ENCODE data around the gene NOX1.

NOX1 gene

DNA sequence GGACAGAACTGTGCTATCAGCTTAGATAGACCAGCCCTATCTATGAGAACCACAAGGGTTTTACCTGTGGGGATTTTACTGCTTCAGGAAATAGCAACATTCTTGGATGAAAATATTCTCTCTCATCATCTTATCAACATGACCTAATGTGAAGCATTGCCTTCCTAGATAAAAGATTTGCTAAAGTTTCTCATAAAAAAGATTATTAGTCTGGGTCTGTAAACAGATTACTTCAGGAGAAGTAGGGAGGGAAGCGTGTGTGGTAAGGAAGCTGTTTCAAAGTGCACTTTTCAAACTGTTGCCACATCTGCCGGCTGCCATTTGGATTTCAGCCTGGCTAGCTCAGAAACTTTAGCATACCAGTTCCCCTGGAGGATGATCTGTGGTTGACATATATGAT is at the start of gene NOX1:
NOX1 (minus strand) TSS at position 35 of the 400 bp plus-strand sequence. CDS start 220 bp downstream, outside the sequence.
- no peak for DNase-seq (ENCODE audit: low read depth in 2 of 2, low spot score in 1 of 2)

DNA sequence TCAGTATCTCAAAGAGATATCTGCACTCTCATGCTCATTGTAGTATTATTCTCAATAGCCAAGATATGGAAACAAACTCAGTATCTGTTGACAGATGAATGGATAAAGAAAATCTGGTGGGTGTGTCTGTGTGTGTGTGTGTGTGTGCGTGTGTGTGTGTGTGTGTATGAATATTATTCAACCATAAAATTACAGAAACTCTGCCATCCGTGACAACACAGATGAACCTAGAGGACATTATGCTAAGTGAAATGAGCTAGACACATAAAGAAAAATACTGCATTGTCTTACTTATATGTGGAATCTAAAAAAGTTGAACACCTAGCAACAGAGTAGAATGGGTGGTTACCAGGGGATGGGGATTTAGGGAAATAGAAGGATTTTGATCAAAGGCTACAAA is 41.4 kb upstream of the NOX1 start:
- no peak for DNase-seq (ENCODE audit: low read depth in 2 of 2, low spot score in 1 of 2)

DNA sequence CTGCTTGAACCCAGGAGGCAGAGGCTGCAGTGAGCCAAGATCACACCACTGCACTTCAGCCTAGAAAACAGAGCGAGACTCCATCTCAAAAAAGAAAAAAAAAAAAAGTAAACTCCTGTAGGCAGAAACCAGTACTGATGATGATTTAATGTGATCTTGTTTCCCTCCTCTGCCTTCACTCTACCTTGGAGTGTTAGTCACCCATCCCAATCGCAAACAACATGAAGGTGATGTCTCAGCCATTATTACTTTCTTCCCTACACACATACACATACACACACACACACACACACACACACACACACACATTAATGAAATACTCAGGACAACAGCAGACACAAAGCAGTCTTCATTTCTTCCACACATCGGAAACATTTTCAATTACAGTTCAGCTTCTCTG is 39.0 kb upstream of the NOX1 start:
- no peak for DNase-seq (ENCODE audit: low read depth in 2 of 2, low spot score in 1 of 2)

DNA sequence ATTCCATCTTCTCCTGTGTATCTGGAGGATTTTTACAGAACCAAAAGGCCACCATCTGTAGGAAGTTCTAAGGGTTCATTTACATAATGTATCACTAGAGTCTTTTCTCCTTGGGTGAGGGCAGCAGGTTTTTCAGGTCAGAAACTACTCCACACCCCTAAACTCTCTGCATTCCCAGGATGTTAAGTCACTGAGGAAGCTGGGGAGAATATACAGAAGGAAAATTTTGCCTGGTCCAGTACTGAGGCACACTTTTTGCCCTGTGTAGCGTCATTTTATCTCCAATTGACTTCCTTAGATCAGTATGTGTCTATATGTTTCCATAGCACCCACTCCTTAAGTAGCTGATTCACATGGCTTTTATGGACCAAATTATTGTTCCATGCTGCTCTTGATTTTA is 37.6 kb upstream of the NOX1 start:
- DNase-seq (ENCODE audit: low read depth in 2 of 2, low spot score in 1 of 2), result no peak

DNA sequence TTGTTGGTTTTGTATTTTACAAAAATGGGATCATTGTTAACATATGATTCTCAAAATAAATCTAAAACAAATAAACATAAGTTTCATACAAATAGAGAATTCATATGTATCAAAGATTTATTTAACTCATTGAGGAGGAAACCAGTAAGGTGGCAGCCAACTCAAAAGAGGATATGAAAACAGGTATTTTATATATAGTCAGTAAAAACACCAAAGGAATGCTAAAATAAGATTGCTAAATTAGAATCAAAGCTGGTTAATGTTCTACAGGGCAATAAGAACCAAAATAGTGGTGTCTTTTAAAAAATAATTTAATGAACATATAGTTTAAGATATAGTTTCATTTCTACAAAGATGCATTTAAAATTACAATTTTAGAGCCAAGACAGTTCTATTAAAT is 31.5 kb upstream of the NOX1 start:
- DNase-seq (ENCODE audit: low read depth in 2 of 2, low spot score in 1 of 2), result no peak

DNA sequence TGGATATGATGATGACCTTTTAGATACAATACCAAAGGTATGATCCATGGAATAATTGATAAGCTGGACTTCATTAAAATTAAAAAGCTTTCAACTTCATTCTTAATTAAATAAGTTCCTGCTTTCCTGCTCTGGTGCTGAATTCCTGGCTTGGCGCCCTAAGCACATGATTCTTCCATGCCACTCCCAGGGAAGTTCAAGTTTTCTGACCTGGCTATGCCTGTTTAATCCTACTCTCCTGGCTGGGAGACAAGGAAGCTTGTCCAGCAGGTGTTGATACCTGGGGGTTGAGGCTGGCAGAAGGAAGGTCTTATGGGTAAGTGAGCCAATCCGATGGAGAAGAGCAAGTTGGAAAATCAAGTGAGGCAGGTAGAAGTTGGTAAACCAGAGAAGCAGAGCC is 30.3 kb upstream of the NOX1 start:
- no peak for DNase-seq (ENCODE audit: low read depth in 2 of 2, low spot score in 1 of 2)

DNA sequence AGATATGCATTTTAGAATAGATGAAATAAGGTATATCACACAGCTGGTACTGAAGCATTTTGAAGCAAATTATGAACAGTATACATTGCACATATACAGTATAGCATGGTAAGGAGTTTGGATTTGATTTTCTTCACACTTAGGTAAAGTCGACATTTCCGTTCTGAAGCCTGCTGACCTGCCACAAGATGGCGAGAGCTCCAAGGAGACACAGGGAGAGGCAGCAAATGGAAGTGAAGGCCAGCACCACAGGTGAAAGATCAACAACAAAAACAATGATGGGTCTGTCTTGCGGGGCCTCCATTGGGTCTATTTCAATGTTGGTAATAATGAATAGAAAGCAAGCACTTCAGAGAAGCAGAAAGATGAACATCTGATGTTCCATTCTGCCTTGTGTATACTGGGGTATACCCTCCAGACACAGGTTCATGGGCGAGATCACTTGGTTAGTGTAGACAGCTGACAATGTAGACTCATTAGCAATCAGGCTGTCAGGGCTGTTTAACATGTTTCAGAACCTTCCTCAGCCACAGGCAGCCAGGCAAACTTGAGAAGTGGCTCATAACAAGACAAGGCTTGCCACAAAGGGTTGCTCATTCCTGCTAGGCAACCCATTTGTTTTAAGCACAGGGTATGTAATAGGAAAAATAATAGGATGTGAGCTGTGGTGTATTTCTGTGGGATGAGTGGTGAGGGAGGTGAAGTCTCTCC is 21.4 kb upstream of the NOX1 start:
- no peak for DNase-seq (ENCODE audit: low read depth in 2 of 2, low spot score in 1 of 2)

DNA sequence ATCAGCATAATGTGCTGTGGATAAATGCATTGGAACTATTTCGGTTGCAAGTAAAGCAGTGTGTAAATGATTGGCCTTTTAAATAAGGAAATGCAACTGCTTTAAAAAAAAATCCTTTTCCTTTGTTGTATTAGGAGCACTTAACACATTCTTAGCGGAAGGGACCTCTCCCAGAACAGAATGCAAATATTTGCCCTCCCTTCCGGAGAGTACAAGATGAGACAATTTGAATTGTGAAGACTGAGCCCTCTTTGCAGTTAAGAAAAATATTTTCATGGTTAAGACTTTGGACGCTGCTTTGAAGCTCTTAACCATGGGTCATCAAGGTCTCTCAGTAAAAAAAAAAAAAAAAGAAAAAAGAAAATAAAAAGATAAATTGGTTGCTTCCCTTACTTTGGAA is 9.5 kb upstream of the NOX1 start:
- no peak for DNase-seq (ENCODE audit: low read depth in 2 of 2, low spot score in 1 of 2)

DNA sequence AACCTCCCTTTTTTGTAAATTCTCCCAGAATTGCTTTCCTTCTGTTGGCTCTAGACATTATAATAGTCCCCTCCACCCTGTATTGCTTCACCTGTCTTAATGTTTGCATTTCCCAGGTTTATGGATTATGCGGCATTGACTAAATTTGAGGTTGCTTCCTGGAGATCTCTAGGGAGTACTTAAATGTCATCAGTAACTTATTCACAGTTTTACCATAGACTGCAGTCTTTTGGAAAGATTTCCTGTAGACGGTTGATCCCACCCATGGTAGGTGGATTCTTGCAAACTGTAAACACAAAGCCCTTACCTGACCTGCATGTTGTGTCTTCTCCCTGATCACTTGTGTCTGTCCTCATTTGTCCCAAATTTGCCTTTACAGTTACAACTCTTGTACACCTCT is 6.2 kb upstream of the NOX1 start:
- DNase-seq (ENCODE audit: low read depth in 2 of 2, low spot score in 1 of 2), result no peak

DNA sequence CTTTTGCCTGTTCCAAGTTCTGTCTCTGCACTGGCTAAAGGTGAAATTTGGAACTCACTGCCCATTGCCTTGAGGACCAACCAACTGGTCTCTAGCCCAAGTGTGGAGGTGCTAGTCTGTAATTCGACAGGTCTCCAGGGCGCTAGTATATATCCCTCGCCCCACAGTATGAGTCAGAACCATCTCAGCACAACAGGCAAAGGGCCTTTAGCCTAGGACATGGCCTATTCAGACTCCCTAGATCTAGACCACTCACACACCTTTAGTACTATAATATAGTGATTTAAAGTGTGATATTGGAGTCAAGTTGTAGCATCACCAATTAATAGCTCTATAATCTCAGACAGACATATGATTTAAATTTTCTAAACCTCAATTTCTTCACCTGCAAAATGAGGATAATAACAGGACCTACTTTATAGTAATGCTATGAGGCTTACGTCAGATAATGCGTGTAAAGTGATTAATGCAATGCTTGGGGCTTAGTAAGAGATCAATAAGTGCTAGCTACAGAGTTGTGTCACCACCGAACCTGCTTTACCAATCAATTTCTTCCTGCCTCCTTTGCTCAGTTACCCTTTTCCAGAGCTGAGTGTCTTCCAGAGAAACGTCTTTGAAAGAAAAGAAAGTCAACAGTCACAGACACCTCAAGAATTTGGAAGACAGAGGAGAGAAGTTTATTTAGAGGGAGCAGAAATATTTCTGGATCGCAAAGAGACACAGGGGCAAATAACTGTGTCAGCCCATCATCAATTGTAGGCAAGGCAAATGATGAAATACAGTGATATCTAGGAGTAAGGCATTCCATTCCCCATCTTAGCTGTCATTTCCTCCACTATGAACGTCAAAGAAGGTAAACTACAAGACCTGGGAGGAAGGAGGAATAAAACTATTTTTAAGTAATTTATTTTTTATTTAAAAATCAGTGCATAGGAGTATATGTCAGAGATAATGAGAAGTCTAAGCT is 2.3 kb downstream of the NOX1 start:
- DNase-seq (ENCODE audit: low read depth in 2 of 2, low spot score in 1 of 2), result no peak

DNA sequence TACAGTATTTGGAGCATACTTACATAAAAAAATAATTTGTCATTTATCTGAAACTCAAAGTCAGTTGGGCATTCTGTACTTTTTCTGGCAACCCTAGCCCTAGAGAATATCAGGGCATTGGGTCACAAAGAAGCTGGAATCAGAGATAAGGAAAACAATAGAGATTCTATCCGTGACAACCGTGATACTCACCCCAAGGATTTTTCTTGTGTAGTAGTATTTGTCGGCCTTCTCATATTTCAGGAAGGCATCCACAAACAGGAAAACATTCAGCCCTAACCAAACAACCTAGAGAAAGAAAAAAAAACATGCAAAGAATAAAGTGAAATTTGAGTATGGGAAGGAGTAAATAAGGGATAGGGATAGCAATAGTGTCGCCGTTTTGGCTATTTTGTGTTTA is 3.6 kb downstream of the NOX1 start:
- no peak for DNase-seq (ENCODE audit: low read depth in 2 of 2, low spot score in 1 of 2)

DNA sequence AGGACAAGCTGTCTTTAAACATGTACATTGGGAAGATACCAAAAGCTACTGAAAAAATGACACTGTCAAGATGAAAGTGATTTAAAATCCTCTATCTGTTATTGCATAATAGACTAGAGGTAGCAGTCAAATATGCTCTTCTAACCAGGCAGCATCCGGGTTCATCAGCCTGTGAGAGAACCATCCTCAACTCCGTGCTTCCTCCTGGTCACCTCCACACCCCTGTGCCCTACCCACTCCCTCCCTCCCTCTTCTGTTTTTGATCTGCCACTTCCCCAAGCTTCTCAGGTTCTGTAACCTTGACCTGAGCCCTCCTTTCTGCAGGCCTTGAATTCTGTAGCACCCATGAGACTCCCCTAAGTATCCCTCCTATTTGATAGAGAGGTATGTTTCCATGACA is 5.9 kb downstream of the NOX1 start:
- DNase-seq (ENCODE audit: low read depth in 2 of 2, low spot score in 1 of 2), result no peak

DNA sequence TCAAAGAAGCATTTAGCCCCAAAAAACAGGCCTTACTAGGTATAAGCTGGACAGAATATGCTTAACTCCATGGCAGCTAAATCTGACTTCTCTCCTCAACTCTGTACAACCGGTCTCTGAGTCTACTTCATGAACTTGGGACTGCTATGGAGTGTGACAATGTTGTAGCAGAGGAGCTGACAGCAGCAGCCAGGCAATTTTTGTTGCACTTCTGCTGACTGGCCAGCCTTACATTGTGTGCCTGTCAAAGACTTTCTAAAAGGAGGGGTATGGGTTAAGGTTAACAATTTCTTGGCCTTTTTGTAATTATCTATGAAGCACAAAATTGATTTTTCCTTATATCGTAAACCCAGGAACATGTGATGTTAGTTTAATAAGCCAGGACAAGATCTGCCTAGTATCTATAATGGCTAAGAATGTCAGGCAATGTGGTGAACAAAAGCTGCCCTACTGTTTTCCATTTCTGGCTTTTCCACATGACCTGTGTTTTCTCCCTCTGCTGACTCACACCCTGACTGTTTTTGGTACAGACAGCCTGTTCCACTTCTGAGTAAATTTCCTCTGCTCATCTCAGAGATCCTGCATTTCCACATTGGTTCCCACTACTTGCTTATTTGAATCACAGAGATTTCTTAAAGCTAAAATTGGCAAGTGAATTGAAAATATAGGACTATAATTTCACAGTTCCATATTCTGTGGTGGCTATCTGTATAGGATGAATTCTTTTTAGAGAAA is 9.3 kb downstream of the NOX1 start:
- DNase-seq (ENCODE audit: low read depth in 2 of 2, low spot score in 1 of 2), result no peak

DNA sequence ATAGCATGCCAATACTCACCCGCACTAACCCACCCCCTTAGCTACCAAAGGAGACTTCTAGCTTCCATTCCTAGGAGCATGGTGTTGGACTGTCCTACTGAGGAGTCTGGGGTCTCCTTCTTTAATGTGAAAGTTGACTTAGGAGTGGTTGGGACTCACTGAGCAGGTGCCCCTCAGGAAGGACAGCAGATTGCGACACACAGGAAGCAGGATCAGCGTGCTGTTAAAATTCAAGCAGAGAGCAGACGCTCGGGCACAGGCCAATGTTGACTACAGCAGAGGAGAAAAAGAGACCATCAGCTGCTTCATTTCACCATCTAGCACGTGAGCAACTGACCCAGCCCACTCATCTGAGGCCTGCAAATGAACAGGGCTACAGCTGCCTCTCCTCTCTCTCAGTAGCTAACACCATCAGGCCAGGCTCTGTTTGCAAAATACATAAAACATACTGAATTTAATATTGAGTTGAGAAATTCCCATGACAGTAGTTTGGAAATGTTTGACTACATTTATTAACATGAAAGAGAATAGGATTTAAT is 10.8 kb downstream of the NOX1 start:
- no peak for DNase-seq (ENCODE audit: low read depth in 2 of 2, low spot score in 1 of 2)

DNA sequence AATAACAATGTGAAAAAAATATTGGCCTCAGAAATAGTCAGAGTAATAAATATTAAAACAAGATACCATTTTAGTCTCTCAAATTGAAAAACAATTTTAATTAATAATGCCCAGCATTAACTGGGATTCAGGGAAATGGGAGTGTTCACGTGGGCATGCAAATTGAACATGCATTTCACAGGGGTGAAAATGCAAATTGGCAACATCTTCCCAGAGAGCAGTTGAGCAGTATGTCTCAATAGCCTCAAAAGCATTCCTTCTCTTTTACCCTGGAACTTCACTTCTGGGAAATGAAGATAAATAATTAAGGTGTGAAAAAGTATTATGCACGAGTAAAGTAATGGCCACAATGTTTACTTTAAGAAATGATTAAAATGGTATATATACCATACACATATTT is 21.3 kb downstream of the NOX1 start:
- no peak for DNase-seq (ENCODE audit: low read depth in 2 of 2, low spot score in 1 of 2)

DNA sequence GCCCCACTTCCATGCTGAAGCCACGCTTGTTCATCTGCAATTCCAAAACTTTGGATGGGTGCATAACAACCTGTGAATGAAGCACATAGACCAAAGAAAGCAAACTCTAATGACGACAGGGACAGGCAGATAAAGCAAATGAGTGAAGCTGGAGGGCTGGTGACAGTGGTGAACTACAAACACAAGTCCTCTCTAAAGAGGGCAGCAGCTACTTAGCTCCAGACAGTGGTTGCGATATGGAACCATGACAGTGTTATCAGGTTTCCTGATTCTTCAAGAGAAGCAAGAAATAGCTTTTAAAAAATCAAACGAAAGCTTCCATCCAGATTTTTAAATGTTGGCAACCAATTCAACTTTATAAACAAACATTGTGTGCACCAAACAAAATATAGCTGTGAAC is 23.8 kb downstream of the NOX1 start:
- DNase-seq (ENCODE audit: low read depth in 2 of 2, low spot score in 1 of 2), result no peak

DNA sequence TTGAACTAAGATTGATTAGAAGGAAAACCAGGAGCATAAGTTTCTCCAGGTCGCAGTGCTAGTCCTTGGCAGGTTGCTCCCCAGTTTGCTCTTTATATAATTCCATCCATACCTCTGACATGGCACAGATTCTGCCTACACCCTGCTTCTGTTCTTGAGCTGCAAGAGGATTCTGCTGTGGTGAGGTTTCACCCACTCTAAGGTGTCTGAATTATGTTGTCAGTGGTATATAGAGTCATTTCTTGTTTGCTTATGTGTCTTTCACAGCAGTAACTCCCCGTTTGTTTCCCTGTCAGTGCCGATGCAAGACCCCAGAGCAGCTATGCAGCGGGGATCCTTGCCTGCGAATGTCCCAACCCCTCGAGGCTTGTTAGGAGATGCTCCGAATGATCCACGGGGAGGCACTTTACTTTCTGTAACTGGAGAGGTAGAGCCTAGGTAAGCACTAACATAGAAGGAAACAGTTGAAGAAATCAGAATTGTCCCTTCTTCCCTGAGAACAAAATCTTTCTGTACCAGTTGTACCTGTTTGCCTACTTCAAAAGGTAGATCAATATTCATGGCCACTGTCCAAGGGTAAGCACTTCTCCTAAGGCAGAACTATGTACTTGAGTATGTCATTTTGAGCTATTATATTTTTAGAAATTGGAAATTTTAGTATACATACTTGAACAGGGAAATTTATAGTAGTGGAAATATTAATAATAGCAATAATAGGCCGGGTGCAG is 42.8 kb downstream of the NOX1 start:
- no peak for DNase-seq (ENCODE audit: low read depth in 2 of 2, low spot score in 1 of 2)

DNA sequence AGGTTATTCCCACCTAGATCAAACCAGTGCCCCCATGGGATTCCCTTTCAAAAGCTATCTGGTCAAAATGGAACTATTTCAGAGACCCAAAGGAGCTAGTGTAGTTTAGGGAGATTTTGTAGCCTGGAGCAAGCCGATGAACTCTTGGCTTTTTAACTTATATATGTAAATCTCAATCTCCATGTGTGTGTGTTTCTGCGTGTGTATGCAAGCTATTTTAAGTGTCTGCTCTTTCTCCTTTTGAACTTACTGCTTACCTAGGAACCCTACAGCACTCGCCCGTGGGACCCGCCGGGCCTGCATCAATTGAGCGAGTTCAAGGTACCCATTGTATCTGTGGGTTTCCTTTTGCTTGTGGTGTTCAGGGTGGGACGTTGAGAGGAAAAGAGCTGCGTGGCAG is 43.6 kb downstream of the NOX1 start:
- no peak for DNase-seq (ENCODE audit: low read depth in 2 of 2, low spot score in 1 of 2)

DNA sequence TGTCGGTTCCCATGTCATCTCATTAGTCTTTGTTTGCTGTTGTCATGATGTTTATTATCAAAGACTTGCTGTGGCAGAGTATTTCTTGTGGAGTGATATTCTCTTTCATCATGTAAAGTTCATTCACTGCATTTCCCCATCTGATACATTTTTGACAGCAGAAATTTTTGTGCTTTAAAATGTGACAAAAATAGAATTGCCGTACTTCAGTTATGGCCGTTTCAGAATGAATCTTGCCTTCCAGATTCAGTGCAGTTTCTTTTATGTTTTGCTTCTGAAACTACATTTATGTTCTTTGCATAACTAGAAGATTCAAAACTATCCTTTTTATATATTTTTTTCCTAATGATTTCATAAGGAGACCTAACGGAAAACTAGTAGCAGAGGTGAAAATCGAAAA is 44.0 kb downstream of the NOX1 start:
- DNase-seq (ENCODE audit: low read depth in 2 of 2, low spot score in 1 of 2), result no peak

DNA sequence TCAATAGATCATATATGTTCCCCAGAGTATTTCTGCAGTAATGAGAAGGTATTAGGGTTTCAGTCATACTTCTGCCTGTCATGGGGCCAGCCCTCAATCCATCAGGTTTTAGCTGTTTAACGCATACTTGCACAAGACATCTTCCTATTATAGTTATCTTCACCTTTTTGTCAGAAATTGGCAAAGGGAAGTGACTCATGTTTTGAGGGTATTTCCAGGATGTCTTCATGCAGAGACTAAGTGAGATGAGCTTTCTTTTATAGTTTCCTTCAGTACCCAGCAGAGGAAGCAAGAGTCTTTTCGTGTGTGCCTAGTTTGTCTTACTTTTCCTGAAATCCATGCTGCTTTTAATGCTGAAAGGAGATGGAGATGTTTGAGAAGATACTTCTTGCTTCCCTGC is 44.4 kb downstream of the NOX1 start:
- no peak for DNase-seq (ENCODE audit: low read depth in 2 of 2, low spot score in 1 of 2)

All from stimulated activated CD8-positive, alpha-beta memory T cell treated with anti-CD3 and anti-CD28 coated beads, Interleukin-4, amount 100 ng/mL, for 4 hours (primary cell).